ENCODE results near the gene LBH. TPM values are rescaled to one million over a fixed set of nuclear protein-coding genes. Genes with fewer than 3 reads are reported as not detected.

Gene LBH
- total and polyA plus RNA-seq, 4 donors: 56.1 to 213 (median 94.5) TPM

DNA sequence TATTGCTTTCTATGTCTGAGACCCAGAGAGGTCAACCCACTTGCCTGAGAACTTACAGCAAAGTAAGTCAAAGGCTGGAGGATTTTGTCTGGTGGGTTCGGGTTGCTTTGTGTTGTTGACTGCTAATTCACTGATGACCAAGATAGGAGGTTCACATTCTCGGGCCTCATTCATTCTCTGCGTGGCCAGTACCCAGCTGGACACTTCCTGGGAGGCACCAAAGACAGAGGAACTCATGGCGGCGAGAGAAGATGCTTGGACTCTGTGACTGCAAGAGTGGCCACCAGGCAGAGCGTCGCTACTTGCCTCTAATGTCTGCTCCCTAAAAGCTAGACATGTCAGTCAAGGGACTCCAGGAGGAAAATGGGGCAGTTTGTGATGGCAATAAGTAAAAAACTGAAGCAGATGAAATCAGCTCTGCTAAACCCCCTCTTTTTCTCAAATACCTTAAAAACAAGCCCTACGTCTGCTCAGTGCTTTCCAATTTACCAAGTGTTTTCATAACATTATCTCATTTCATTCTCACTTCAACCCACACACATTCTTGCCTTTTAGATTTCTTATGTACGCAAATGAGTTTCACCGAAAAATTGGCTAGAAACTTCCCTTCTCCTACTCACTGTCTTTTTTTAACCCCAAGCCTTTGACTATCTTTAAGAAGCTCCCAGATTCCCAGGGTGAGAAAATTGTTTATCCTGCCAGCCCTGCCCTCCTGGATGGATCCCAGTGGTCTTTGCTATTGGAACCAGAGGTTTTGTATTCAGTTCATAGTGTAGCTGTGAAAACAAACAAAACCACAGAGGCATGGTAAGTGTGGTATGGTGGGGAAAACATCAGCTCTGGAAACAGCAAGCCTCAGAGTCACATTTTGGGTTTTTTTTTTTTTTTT lies 4.9 kb upstream of the LBH start:
- Histone ChIP-seq H3K27me3 (ENCODE audit: control insufficient read depth in 1 of 2, insufficient read depth in 2 of 2, low read length in 1 of 2) (no peaks in the 10 kb centered on the region), H3K4me3 (ENCODE audit: low read length in 2 of 2) (no peak overlapping the region), H3K36me3 (ENCODE audit: control insufficient read depth in 1 of 2, insufficient read depth in 2 of 2, low read length in 1 of 2) (no peaks in the 10 kb centered on the region), H3K9me3 (ENCODE audit: control insufficient read depth, low read length) (no peaks in the 10 kb centered on the region), H3K27ac (ENCODE audit: low read depth in 1 of 2, low read length in 2 of 2) (peak overlapping the region; percentile 69 to 97), H3K4me1 (ENCODE audit: control insufficient read depth in 1 of 2, insufficient read depth in 2 of 2, low read length in 2 of 2) (peaks cover 0 to 4% of the 10 kb centered on the region in 2 donors)
- intact Hi-C loops (cut with DNase I): no loop called here
- no peak for ATAC-seq (ENCODE audit: low FRiP score)
- DNase-seq: no peak
- WGBS, 2 donors: 46 to 49% methylated on average over 10 of the region's 10 CpGs

DNA sequence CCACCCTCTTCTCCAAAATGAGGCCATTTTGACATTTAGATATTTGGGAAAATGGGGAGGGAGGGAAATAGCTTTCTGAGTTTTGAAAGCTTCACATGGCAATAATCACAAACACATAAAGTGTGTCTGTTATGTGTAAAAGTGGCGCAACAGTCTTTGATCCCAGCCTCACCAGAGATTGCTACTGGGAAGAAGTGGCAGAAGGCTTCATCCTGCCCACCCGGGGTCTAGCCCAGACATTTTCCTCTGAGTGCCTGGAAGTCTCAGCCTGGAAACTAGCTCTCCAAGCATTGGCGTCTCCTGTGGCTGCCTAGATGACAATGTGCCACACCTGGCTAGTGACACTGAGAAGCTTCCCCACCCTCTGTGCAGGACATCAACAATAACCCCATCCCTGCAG lies 1.7 kb upstream of the LBH start:
- no peak for DNase-seq
- WGBS, 2 donors: 94 to 96% methylated on average over 3 of the region's 3 CpGs
- Histone ChIP-seq H3K27me3 (ENCODE audit: control insufficient read depth in 1 of 2, insufficient read depth in 2 of 2, low read length in 1 of 2) (no peaks in the 10 kb centered on the region), H3K4me3 (ENCODE audit: low read length in 2 of 2) (no peak overlapping the region), H3K36me3 (ENCODE audit: control insufficient read depth in 1 of 2, insufficient read depth in 2 of 2, low read length in 1 of 2) (no peaks in the 10 kb centered on the region), H3K27ac (ENCODE audit: low read depth in 1 of 2, low read length in 2 of 2) (no peak overlapping the region), H3K4me1 (ENCODE audit: control insufficient read depth in 1 of 2, insufficient read depth in 2 of 2, low read length in 2 of 2) (peaks cover 0 to 4% of the 10 kb centered on the region in 2 donors), H3K9me3 (ENCODE audit: control insufficient read depth, low read length) (no peaks in the 10 kb centered on the region)
- intact Hi-C loops (cut with DNase I): no loop called here
- ATAC-seq (ENCODE audit: low FRiP score): no peak

GRCh38 chr2:30230497-30231211 lies 680 bp upstream of the LBH start:
- Histone ChIP-seq H3K4me1 (ENCODE audit: control insufficient read depth in 1 of 2, insufficient read depth in 2 of 2, low read length in 2 of 2) (peaks cover 0 to 3% of the 10 kb centered on the region in 2 donors), H3K36me3 (ENCODE audit: control insufficient read depth in 1 of 2, insufficient read depth in 2 of 2, low read length in 1 of 2) (peaks cover 0 to 3% of the 10 kb centered on the region in 2 donors), H3K27ac (ENCODE audit: low read depth in 1 of 2, low read length in 2 of 2) (peak overlapping the region; percentile 67 to 92), H3K9me3 (ENCODE audit: control insufficient read depth, low read length) (no peaks in the 10 kb centered on the region), H3K27me3 (ENCODE audit: control insufficient read depth in 1 of 2, insufficient read depth in 2 of 2, low read length in 1 of 2) (no peaks in the 10 kb centered on the region), H3K4me3 (ENCODE audit: low read length in 2 of 2) (peak overlapping the region; percentile 68 to 91)
- intact Hi-C loops (cut with DNase I): loop anchor here (5.0 to 10.0 kb wide), 7 partner anchors 114 to 462 kb away; no protein-coding TSS in a partner anchor
- 2% methylated on average over 36 to 50 of the region's 50 CpGs for WGBS, 2 donors
- ATAC-seq (ENCODE audit: low FRiP score) (no peak), DNase-seq (peak in 1 of 2 donors; percentile 57)

- WGBS, 2 donors: 1% methylated on average over 62 to 70 of the region's 70 CpGs
- ATAC-seq (ENCODE audit: low FRiP score): peak; percentile 45
Observed at GRCh38 chr2:30231996-30232800, 864 bp downstream of the LBH start.

DNA sequence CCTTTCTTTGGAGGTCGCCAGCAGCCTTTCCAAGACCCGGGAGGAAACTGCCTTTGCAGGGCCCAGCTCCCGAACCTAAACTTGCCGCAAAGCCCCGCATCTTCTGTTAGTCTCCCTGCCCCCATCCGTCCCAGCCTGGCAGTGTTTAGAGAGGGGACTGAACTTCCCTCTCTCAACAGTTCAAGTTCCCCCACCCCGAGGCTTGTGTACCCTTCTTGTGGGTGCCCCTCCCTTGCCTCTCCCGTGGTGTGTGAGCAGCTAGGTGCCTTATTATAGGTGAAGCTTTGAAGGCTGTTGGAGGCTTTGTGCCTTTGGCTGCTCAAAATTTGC lies 1.4 kb downstream of the LBH start:
- Histone ChIP-seq H3K4me1 (ENCODE audit: control insufficient read depth in 1 of 2, insufficient read depth in 2 of 2, low read length in 2 of 2) (peaks cover 2 to 3% of the 10 kb centered on the region in 2 donors), H3K9me3 (ENCODE audit: control insufficient read depth, low read length) (no peaks in the 10 kb centered on the region), H3K36me3 (ENCODE audit: control insufficient read depth in 1 of 2, insufficient read depth in 2 of 2, low read length in 1 of 2) (peaks cover 0 to 5% of the 10 kb centered on the region in 2 donors), H3K27me3 (ENCODE audit: control insufficient read depth in 1 of 2, insufficient read depth in 2 of 2, low read length in 1 of 2) (no peaks in the 10 kb centered on the region), H3K4me3 (ENCODE audit: low read length in 2 of 2) (peak overlapping the region; percentile 84 to 92), H3K27ac (ENCODE audit: low read depth in 1 of 2, low read length in 2 of 2) (peak overlapping the region; percentile 19 to 94)
- ATAC-seq (ENCODE audit: low FRiP score) (no peak), DNase-seq (no peak)
- 1% methylated on average over 8 of the region's 8 CpGs for WGBS, 2 donors
- intact Hi-C loops (cut with DNase I): loop anchor here (5.0 to 10.0 kb wide), 7 partner anchors 112 to 460 kb away; no protein-coding TSS in a partner anchor

More at GRCh38 chr2:30231996-30232800, 864 bp downstream of the LBH start:
- H3K9me3 ChIP-seq (ENCODE audit: control insufficient read depth, low read length): no peaks in the 10 kb centered on the region
- H3K27ac ChIP-seq (ENCODE audit: low read depth in 1 of 2, low read length in 2 of 2): peak overlapping the region; percentile 62 to 94
- peak overlapping the region; percentile 84 to 92 for H3K4me3 ChIP-seq (ENCODE audit: low read length in 2 of 2)
- no peaks in the 10 kb centered on the region for H3K27me3 ChIP-seq (ENCODE audit: control insufficient read depth in 1 of 2, insufficient read depth in 2 of 2, low read length in 1 of 2)
- DNase-seq: peak; percentile 79 to 86
- peaks cover 2 to 3% of the 10 kb centered on the region in 2 donors for H3K4me1 ChIP-seq (ENCODE audit: control insufficient read depth in 1 of 2, insufficient read depth in 2 of 2, low read length in 2 of 2)
- intact Hi-C loops (cut with DNase I): loop anchor here (5.0 to 10.0 kb wide), 7 partner anchors 113 to 460 kb away; no protein-coding TSS in a partner anchor
- peaks cover 0 to 5% of the 10 kb centered on the region in 2 donors for H3K36me3 ChIP-seq (ENCODE audit: control insufficient read depth in 1 of 2, insufficient read depth in 2 of 2, low read length in 1 of 2)

GRCh38 chr2:30233271-30234009 lies 2.1 kb downstream of the LBH start:
- peak overlapping the region; percentile 84 to 92 for H3K4me3 ChIP-seq (ENCODE audit: low read length in 2 of 2)
- no peaks in the 10 kb centered on the region for H3K27me3 ChIP-seq (ENCODE audit: control insufficient read depth in 1 of 2, insufficient read depth in 2 of 2, low read length in 1 of 2)
- intact Hi-C loops (cut with DNase I): loop anchor here (5.0 to 10.0 kb wide), 7 partner anchors 111 to 459 kb away; no protein-coding TSS in a partner anchor
- H3K4me1 ChIP-seq (ENCODE audit: control insufficient read depth in 1 of 2, insufficient read depth in 2 of 2, low read length in 2 of 2): peaks cover 2 to 3% of the 10 kb centered on the region in 2 donors
- no peaks in the 10 kb centered on the region for H3K9me3 ChIP-seq (ENCODE audit: control insufficient read depth, low read length)
- WGBS, 2 donors: 4 to 8% methylated on average over 4 of the region's 4 CpGs
- DNase-seq (no peak), ATAC-seq (ENCODE audit: low FRiP score) (no peak)
- peak overlapping the region; percentile 19 to 94 for H3K27ac ChIP-seq (ENCODE audit: low read depth in 1 of 2, low read length in 2 of 2)
- peaks cover 0 to 7% of the 10 kb centered on the region in 2 donors for H3K36me3 ChIP-seq (ENCODE audit: control insufficient read depth in 1 of 2, insufficient read depth in 2 of 2, low read length in 1 of 2)

DNA sequence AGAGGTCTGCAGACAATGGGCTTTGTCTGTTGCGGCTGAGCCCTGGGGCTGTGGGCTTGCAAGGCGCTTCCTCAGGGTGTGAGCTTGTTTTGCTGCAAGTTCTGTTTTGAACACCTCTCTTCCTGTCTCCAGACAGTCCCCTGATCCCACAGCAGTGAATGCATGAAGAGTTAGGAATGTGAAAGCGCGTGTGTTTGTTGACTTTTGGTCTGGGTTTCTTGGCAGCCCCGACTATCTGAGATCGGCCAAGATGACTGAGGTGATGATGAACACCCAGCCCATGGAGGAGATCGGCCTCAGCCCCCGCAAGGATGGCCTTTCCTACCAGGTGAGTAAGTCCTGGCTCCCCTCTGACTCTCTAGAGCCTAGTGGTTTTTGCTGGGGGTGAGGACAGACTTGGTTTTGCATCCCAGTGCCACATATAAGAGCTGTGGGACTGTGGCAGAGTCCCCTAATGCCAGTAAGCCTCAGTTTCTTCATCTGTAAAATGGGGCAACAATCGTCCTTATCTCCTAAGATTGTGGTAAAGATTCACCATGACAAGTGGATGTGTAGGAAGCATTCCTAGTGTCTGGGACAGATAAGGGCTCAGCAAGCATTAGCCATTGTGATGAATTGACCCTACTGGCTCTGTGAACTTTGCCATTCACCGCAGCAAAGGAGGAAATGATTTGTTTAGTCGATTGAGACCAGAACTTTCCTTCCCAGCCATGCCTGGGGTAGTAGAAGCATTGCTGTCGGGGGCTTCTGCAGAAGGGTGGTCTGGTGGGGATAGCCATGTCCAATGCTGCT lies 3.0 kb downstream of the LBH start:
- 26% methylated on average over 12 of the region's 12 CpGs for WGBS, 2 donors
- H3K27me3 ChIP-seq (ENCODE audit: control insufficient read depth in 1 of 2, insufficient read depth in 2 of 2, low read length in 1 of 2): no peaks in the 10 kb centered on the region
- no peaks in the 10 kb centered on the region for H3K9me3 ChIP-seq (ENCODE audit: control insufficient read depth, low read length)
- H3K4me1 ChIP-seq (ENCODE audit: control insufficient read depth in 1 of 2, insufficient read depth in 2 of 2, low read length in 2 of 2): peaks cover 2 to 3% of the 10 kb centered on the region in 2 donors
- no peak for ATAC-seq (ENCODE audit: low FRiP score)
- H3K27ac ChIP-seq (ENCODE audit: low read depth in 1 of 2, low read length in 2 of 2): peak overlapping the region; percentile 48 to 84
- peak overlapping the region; percentile 84 to 92 for H3K4me3 ChIP-seq (ENCODE audit: low read length in 2 of 2)
- DNase-seq: peak in 1 of 2 donors; percentile 70
- peaks cover 0 to 9% of the 10 kb centered on the region in 2 donors for H3K36me3 ChIP-seq (ENCODE audit: control insufficient read depth in 1 of 2, insufficient read depth in 2 of 2, low read length in 1 of 2)
- intact Hi-C loops (cut with DNase I): loop anchor here (5.0 to 10.0 kb wide), 7 partner anchors 110 to 458 kb away; no protein-coding TSS in a partner anchor

All from aorta (tissue), 5 donors.